H1 (cell line): ENCODE data around the gene PRRT2. TPM values are rescaled to one million over a fixed set of nuclear protein-coding genes. Genes with fewer than 3 reads are reported as not detected.

ENCODE experiments used
- CTCF ChIA-PET: fragments of 300-600 bp; sonication (Branson Sonifier 250); formaldehyde crosslinking; loops from one replicate; lab custom pipeline; 2021; ENCODE audit not compliant: partially characterized antibody; lab: Charles Lee
- POLR2A ChIA-PET: fragments of 300-600 bp; sonication (Branson Sonifier 250); formaldehyde crosslinking; loops from one replicate; lab custom pipeline; 2021; ENCODE audit warnings: inconsistent platforms; ENCODE audit not compliant: partially characterized antibody; lab: Charles Lee
- DNase-seq, 2 experiments: peaks; one replicate each; pipeline versions ENCODE4 v3.0.0 to v3.0.0-alpha.2; 2010 to 2022; ENCODE audit warnings: low spot score in 2 of 2, low read depth in 1 of 2, mixed read lengths in 1 of 2
- FAIRE-seq: peaks from 2 replicates; lab custom pipeline; 2011; peaks lifted over from hg19 to GRCh38; lab: Jason Lieb, UNC
- H2AFZ ChIP-seq: 2 replicates; pipeline ENCODE4 v1.8.1; 2012; ENCODE audit warnings: low read length, inconsistent platforms
- H2AK5ac ChIP-seq: 2 replicates; pipeline ENCODE4 v1.6.1; 2013; ENCODE audit warnings: low read depth, low read length
- H2BK120ac ChIP-seq: replicated peaks from 2 replicates; pipeline ENCODE3; 2013; ENCODE audit warnings: low read depth, low read length, inconsistent platforms
- H2BK12ac ChIP-seq: 2 replicates; pipeline ENCODE4 v1.6.1; 2013; ENCODE audit warnings: low read depth, low read length
- H2BK15ac ChIP-seq: 2 replicates; pipeline ENCODE4 v1.6.1; 2013; ENCODE audit warnings: low read length
- H2BK20ac ChIP-seq: 2 replicates; pipeline ENCODE4 v1.6.1; 2013; ENCODE audit warnings: low read length
- H2BK5ac ChIP-seq: 2 replicates; pipeline ENCODE4 v1.6.1; 2013; ENCODE audit warnings: low read depth, low read length
- H3K14ac ChIP-seq: 2 replicates; pipeline ENCODE4 v1.6.1; 2013; ENCODE audit warnings: inconsistent platforms; ENCODE audit not compliant: insufficient read length
- H3K18ac ChIP-seq: 2 replicates; pipeline ENCODE4 v1.6.1; 2013; ENCODE audit warnings: low read length; ENCODE audit errors: extremely low read depth
- H3K23ac ChIP-seq: 2 replicates; pipeline ENCODE4 v1.6.1; 2013; ENCODE audit warnings: inconsistent platforms; ENCODE audit not compliant: insufficient read length
- H3K23me2 ChIP-seq: 2 replicates; pipeline ENCODE4 v1.6.1; 2013; ENCODE audit warnings: low read depth, low read length
- H3K27ac ChIP-seq: 2 replicates; pipeline ENCODE4 v1.6.1; 2011; ENCODE audit warnings: low read depth, low read length, inconsistent platforms
- H3K27me3 ChIP-seq, 4 experiments: replicated peaks in 1 of 4; 1 replicate in 1 of 4; 2 replicates in 3 of 4; pipeline versions ENCODE4 v1.6.1 to v1.8.1; 2011 to 2013; ENCODE audit warnings: low read length in 3 of 4, mild to moderate bottlenecking in 3 of 4, inconsistent platforms in 2 of 4, mixed read lengths in 2 of 4, moderate library complexity in 1 of 4; ENCODE audit not compliant: control insufficient read depth in 3 of 4, insufficient read depth in 3 of 4; ENCODE audit errors: extremely low read depth in 1 of 4
- H3K36me3 ChIP-seq, 4 experiments: 2 replicates each; pipeline versions ENCODE4 v1.6.1 to v1.8.1; 2011 to 2013; ENCODE audit warnings: mild to moderate bottlenecking in 4 of 4, low read length in 3 of 4, moderate library complexity in 2 of 4, control low read depth in 1 of 4, inconsistent platforms in 1 of 4; ENCODE audit not compliant: insufficient read depth in 4 of 4, control insufficient read depth in 2 of 4
- H3K4ac ChIP-seq: replicated peaks from 2 replicates; pipeline ENCODE3; 2013; ENCODE audit warnings: low read length, low read depth, mixed read lengths, inconsistent platforms; ENCODE audit not compliant: insufficient read length
- H3K4me1 ChIP-seq, 4 experiments: replicated peaks in 1 of 4; 1 replicate in 1 of 4; 2 replicates in 3 of 4; pipeline versions ENCODE4 v1.6.1 to v1.8.1; 2011 to 2013; ENCODE audit warnings: low read length in 3 of 4, inconsistent platforms in 2 of 4, mixed read lengths in 1 of 4; ENCODE audit not compliant: insufficient read depth in 4 of 4, control insufficient read depth in 3 of 4
- H3K4me2 ChIP-seq, 2 experiments: 2 replicates each; pipeline versions ENCODE4 v1.6.1 to v1.8.1; 2011 to 2013; ENCODE audit warnings: low read depth in 2 of 2, low read length in 2 of 2, control low read depth in 1 of 2, inconsistent platforms in 1 of 2, mild to moderate bottlenecking in 1 of 2; ENCODE audit not compliant: insufficient read depth in 1 of 2
- H3K4me3 ChIP-seq, 4 experiments: fragments of 200-600, 300-600 bp in 1 of 4; sonication (generic), shearing (Covaris generic), sonication (Bioruptor Twin) in 1 of 4; 2 replicates each; pipeline versions ENCODE4 v1.5.1 to v1.8.1; 2011 to 2016; ENCODE audit warnings: low read length in 4 of 4, low read depth in 3 of 4, control low read depth in 2 of 4, inconsistent platforms in 2 of 4, mild to moderate bottlenecking in 2 of 4, mixed read lengths in 1 of 4, moderate library complexity in 1 of 4; ENCODE audit not compliant: insufficient read depth in 2 of 4; ENCODE audit errors: extremely low read depth in 1 of 4
- H3K56ac ChIP-seq: replicated peaks from 2 replicates; pipeline ENCODE3; 2013; ENCODE audit warnings: low read depth, mild to moderate bottlenecking, mixed read lengths, low read length, inconsistent platforms; ENCODE audit not compliant: insufficient read length
- H3K79me1 ChIP-seq: 2 replicates; pipeline ENCODE4 v1.6.1; 2013; ENCODE audit warnings: low read depth, low read length, control low read depth
- H3K79me2 ChIP-seq, 2 experiments: 2 replicates each; pipeline versions ENCODE4 v1.6.1 to v1.8.1; 2012 to 2013; ENCODE audit warnings: low read length in 2 of 2, mild to moderate bottlenecking in 2 of 2, inconsistent platforms in 1 of 2; ENCODE audit not compliant: insufficient read depth in 2 of 2, control insufficient read depth in 1 of 2
- H3K9ac ChIP-seq, 4 experiments: replicated peaks in 1 of 4; 1 replicate in 1 of 4; 2 replicates in 3 of 4; pipeline versions ENCODE4 v1.6.1 to v1.8.1; 2011 to 2013; ENCODE audit warnings: low read depth in 3 of 4, low read length in 3 of 4, control low read depth in 2 of 4, mild to moderate bottlenecking in 2 of 4, moderate library complexity in 2 of 4, inconsistent platforms in 1 of 4; ENCODE audit errors: extremely low read depth in 1 of 4
- H3K9me3 ChIP-seq, 2 experiments: 2 replicates each; pipeline versions ENCODE4 v1.6.1 to v1.8.1; 2012 to 2013; ENCODE audit warnings: mild to moderate bottlenecking in 2 of 2, moderate library complexity in 2 of 2, control low read depth in 1 of 2, inconsistent platforms in 1 of 2, low read depth in 1 of 2, low read length in 1 of 2, mixed read lengths in 1 of 2; ENCODE audit not compliant: insufficient read depth in 2 of 2
- H4K20me1 ChIP-seq, 2 experiments: replicated peaks in 1 of 2; 2 replicates each; pipeline versions ENCODE3 to v1.8.1; 2011 to 2013; ENCODE audit warnings: inconsistent platforms in 2 of 2, low read length in 2 of 2, mild to moderate bottlenecking in 1 of 2; ENCODE audit not compliant: insufficient read depth in 2 of 2, control insufficient read depth in 1 of 2
- H4K5ac ChIP-seq: 2 replicates; pipeline ENCODE4 v1.6.1; 2013; ENCODE audit warnings: low read length, low read depth, mixed read lengths, inconsistent platforms; ENCODE audit not compliant: insufficient read length
- H4K8ac ChIP-seq: 2 replicates; pipeline ENCODE4 v1.8.0; 2013; ENCODE audit warnings: mild to moderate bottlenecking, moderate library complexity, low read length, inconsistent platforms; ENCODE audit not compliant: insufficient read depth; ENCODE audit errors: extremely low read depth
- H4K91ac ChIP-seq: replicated peaks from 2 replicates; pipeline ENCODE3; 2013; ENCODE audit warnings: low read length, mixed read lengths, inconsistent platforms; ENCODE audit not compliant: insufficient read length
- EGR1 ChIP-seq: IDR thresholded peaks from 2 replicates; pipeline ENCODE4 v1.6.1; 2011; ENCODE audit warnings: low read depth, low read length, borderline replicate concordance
- KDM4A ChIP-seq: IDR thresholded peaks from one replicate; pipeline ENCODE4 v1.7.1; 2012; ENCODE audit warnings: low read depth, mild to moderate bottlenecking, moderate library complexity, low read length, inconsistent platforms; ENCODE audit not compliant: severe bottlenecking
- POLR2A ChIP-seq, 2 experiments: IDR thresholded peaks; 1 replicate in 1 of 2; 2 replicates in 1 of 2; pipeline ENCODE4 v1.6.1; 2011; ENCODE audit warnings: low read depth in 2 of 2, low read length in 2 of 2, mild to moderate bottlenecking in 2 of 2; ENCODE audit errors: control extremely low read depth in 1 of 2
- POU5F1 ChIP-seq: IDR thresholded peaks from 2 replicates; pipeline ENCODE4 v1.6.1; 2011; ENCODE audit warnings: low read depth, mild to moderate bottlenecking, low read length, moderate library complexity
- TBP ChIP-seq: IDR thresholded peaks from 2 replicates; pipeline ENCODE4 v1.6.1; 2011; ENCODE audit warnings: low read depth, low read length, improper control_type of control experiment
- USF2 ChIP-seq: IDR thresholded peaks from 2 replicates; pipeline ENCODE4 v1.6.1; 2011; ENCODE audit warnings: low read length, improper control_type of control experiment
- ZNF274 ChIP-seq: IDR thresholded peaks from 2 replicates; pipeline ENCODE4 v1.7.0; 2012; ENCODE audit warnings: low read length, borderline replicate concordance; ENCODE audit errors: extremely low read depth
- WGBS, 2 experiments: shearing (Covaris generic) in 1 of 2; methylation state at CpG; one replicate each; pipeline versions ENCODE4 v1.1.6 to v1.1.7; 2013 to 2015; ENCODE audit warnings: low lambda C conversion rate in 2 of 2, mixed read lengths in 2 of 2, inconsistent platforms in 1 of 2, low coverage in 1 of 2, missing lambda C conversion rate in 1 of 2; ENCODE audit not compliant: insufficient replicate concordance in 2 of 2, insufficient coverage in 1 of 2, insufficient read length in 1 of 2; ENCODE audit errors: extremely low coverage in 1 of 2, missing lambda C conversion rate in 1 of 2; 5-methylcytosine and 5-hydroxymethylcytosine counted together
- polyA plus RNA-seq, 7 experiments: library from polyadenylated mRNA; depleted of rRNA in 3 of 7; stranded (reverse) in 5 of 7; unstranded in 2 of 7; fragments of >200 nt in 5 of 7; fragments of 200-250 nt in 2 of 7; gene quantifications; 1 replicate in 5 of 7; 2 replicates in 1 of 7; 4 replicates in 1 of 7; pipeline versions ENCODE4 v1.2.1 to v1.2.3, GENCODE V29; 2011 to 2013; ENCODE audit warnings: missing spikeins in 2 of 7, mixed read lengths in 2 of 7
- total RNA-seq: library from RNA; stranded (reverse); fragmentation: NEBNext Ultra II Directional; extraction: Animal tissue kit (Norgen Biotek cat#: 25700); gene quantifications from 2 replicates; pipeline ENCODE4 v1.2.1, GENCODE V29; 2021

PRRT2 gene
- total and polyA plus RNA-seq, 2 of the 8 experiments (the other 6 are each of a cell fraction or from before 2014, with no cell fraction given): 12.8 to 32.6 TPM

- H3K23me2 ChIP-seq: peaks cover 21% of the 10 kb centered on the region
- peaks cover 0 to 43% (median 29%) of the 10 kb centered on the region in 4 experiments; a peak in 6 of 7 replicates for H3K4me1 ChIP-seq
- WGBS, 2 experiments: 2% methylated on average over 37 of the region's 69 CpGs; no CpG with 5 or more reads in 1 of the 2 experiments
- peak overlapping the region; percentile 72; the same call in 1 of the 2 replicates for H2BK15ac ChIP-seq
- H3K4me2 ChIP-seq: peak overlapping the region; percentile 91 to 95
- peak overlapping the region; percentile 92 for H3K4ac ChIP-seq
- peak overlapping the region; percentile 54 to 85 (median 69) for H3K4me3 ChIP-seq
- H3K27ac ChIP-seq: peak overlapping the region; percentile 62
- peak overlapping the region; percentile 46 to 77 (median 72) for H3K9ac ChIP-seq
- DNase-seq (peak in 1 of 2 experiments; percentile 81), FAIRE-seq (no peak)
- CTCF ChIA-PET: interaction anchor here (0.5 to 4.4 kb wide), 16 partner anchors 11 to 250 kb away, joined by 3 to 30 read pairs (median 3); partner anchors contain the start of genes KIF22, MVP and PAGR1
- peak overlapping the region; percentile 92 for H2BK5ac ChIP-seq
- POLR2A ChIA-PET: interaction anchor here (0.7 to 3.9 kb wide), 35 partner anchors 9 to 287 kb away, joined by 3 to 41 read pairs (median 6); partner anchors contain the start of genes ASPHD1, CDIPT, KIF22 and MVP
- no peak overlapping the region for H2BK20ac ChIP-seq
- peak overlapping the region; percentile 65 for H2BK120ac ChIP-seq
- no peak overlapping the region for H3K23ac ChIP-seq
- peaks cover 15 to 21% of the 10 kb centered on the region in 2 experiments for H4K20me1 ChIP-seq
- H3K79me1 ChIP-seq: no peaks in the 10 kb centered on the region
- H2AFZ ChIP-seq: no peak overlapping the region
- H3K27me3 ChIP-seq: no peaks in the 10 kb centered on the region
- H3K56ac ChIP-seq: peak overlapping the region; percentile 60
- peak overlapping the region; percentile 88 for H4K91ac ChIP-seq
- H4K5ac ChIP-seq: peak overlapping the region; percentile 90
- peak overlapping the region; percentile 86 for H3K18ac ChIP-seq
- H3K9me3 ChIP-seq: no peaks in the 10 kb centered on the region
- H3K14ac ChIP-seq: no peak overlapping the region
- peak overlapping the region; percentile 40; the same call in 1 of the 2 replicates for H2AK5ac ChIP-seq
- peak overlapping the region; percentile 66; the same call in 1 of the 2 replicates for H4K8ac ChIP-seq
- H3K36me3 ChIP-seq: peaks cover 11 to 42% (median 16%) of the 10 kb centered on the region in 4 experiments
- peaks cover 7 to 22% of the 10 kb centered on the region in 2 experiments for H3K79me2 ChIP-seq
- 0 out of 2 replicates have a peak overlapping the region, but pooled peaks have one; percentile 12 for H2BK12ac ChIP-seq
- TF ChIP-seq ZNF274: no peak
- TF ChIP-seq KDM4A: no peak
- peak in 1 of 2 experiments; percentile 59; a peak in 1 of 3 replicates for TF ChIP-seq POLR2A (IDR thresholded peaks at IDR 0.05; ENCODE audit: control extremely low read depth in 1 of 2, low read depth in 2 of 2, low read length in 2 of 2)
- TF ChIP-seq TBP: 0 out of 2 replicates have a peak, but pooled peaks have one; percentile 30
- TF ChIP-seq USF2: peak; percentile 51; the same call in 1 of the 2 replicates
- TF ChIP-seq POU5F1: no peak
- peak; percentile 85 for TF ChIP-seq EGR1
Measured at GRCh38 chr16:29807426-29808218, 4.4 kb upstream of the PRRT2 start.
